Measurements from ENCODE around the gene UGT1A9.
"Not testable (repeated sequence)": the region's sequence is repeated elsewhere in the genome, so short reads cannot be mapped to it uniquely, and the experiment has no call there.

Gene UGT1A9

DNA sequence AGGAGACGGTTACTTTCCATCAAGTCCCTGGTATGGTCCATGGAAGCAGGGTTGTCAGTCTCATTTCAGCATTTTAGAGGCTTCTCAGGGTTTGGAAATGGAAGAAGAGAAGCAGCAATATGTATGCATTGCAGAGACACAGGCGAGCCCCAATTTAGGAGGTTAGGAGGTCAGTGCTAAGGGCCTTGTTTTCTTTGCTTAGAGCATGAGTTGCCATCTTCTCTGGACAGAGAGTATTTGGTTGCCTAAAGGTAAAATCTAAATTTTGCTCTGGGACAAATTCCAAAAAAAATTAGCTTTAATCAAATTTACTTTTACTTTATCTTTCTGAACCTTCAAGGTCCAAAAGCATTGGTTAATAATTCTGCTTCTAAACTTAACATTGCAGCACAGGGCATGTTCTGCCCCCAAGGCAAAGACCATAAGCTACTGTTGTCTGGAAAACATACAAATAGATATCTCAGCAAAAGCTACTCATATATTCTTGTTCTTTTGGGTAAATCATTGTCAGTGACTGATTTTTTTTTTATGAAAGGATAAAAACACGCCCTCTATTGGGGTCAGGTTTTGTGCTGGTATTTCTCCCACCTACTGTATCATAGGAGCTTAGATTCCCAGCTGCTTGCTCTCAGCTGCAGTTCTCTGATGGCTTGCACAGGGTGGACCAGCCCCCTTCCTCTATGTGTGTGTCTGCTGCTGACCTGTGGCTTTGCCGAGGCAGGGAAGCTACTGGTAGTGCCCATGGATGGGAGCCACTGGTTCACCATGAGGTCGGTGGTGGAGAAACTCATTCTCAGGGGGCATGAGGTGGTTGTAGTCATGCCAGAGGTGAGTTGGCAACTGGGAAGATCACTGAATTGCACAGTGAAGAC lies at the start of gene UGT1A9:
Gene UGT1A9, plus strand, starts transcription at position 609 of the 872 bp plus-strand sequence. Its CDS starts 37 bp downstream, at position 646.
- no peaks in the 10 kb centered on the region for H3K36me3 ChIP-seq (ENCODE audit: insufficient read depth, low read length)
- no peak within 1 kb of the TSS for H3K9ac ChIP-seq (ENCODE audit: low read depth, low read length)
- H3K9me3 ChIP-seq (ENCODE audit: control insufficient read depth, insufficient read depth, low read length) = no peaks in the 10 kb centered on the region
- H3K4me1 ChIP-seq (ENCODE audit: insufficient read depth, low read length) = no peaks in the 10 kb centered on the region

DNA sequence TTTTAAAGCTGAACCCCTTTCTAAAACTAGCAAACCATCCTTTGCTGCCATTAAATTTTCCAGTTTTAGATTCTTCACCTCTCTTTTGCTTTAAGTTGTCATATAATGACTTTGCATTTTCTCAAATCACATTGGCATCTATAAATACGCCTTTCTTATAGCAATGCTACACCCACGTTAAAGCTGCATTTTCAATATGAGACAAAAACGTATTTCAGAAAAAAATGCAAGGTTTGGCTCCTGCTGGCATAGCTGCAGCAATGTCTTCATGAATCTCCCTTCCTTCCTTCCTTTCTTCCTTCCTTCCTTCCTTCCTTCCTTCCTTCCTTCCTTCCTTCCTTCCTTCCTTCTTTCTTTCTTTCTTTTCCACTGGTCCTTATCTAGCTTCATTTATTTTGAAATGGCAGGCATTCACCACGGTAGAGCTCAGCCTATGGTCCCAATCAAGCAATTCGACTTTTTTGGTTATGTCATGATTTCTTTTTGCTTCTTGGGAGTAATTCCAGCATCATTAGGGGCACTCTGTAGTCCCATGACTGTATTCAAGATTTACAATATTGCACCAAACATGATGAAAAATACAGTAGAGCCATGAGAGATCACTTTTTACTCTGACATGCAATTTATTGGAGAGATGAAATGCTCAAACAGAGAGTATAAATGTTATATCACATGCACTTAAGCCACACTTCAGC lies 44.2 kb upstream of the UGT1A9 start:
- peaks cover 3% of the 10 kb centered on the region; the same call in 1 of the 2 replicates for H3K9me3 ChIP-seq (ENCODE audit: control insufficient read depth, insufficient read depth, low read length)
- H3K9ac ChIP-seq (ENCODE audit: low read depth, low read length) = no peak overlapping the region
- H3K4me1 ChIP-seq (ENCODE audit: insufficient read depth, low read length) = no peaks in the 10 kb centered on the region
- no peaks in the 10 kb centered on the region for H3K36me3 ChIP-seq (ENCODE audit: insufficient read depth, low read length)

DNA sequence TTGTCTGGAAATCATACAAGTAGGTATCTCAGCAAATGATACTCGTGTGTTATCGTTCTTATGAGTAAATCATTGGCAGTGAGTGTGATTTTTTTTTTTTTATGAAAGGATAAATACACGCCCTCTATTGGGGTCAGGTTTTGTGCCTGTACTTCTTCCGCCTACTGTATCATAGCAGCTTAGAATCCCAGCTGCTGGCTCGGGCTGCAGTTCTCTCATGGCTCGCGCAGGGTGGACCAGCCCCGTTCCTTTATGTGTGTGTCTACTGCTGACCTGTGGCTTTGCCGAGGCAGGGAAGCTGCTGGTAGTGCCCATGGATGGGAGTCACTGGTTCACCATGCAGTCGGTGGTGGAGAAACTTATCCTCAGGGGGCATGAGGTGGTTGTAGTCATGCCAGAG lies 35.4 kb upstream of the UGT1A9 start, which contains the start of gene UGT1A10:
Gene UGT1A10, plus strand, starts transcription at position 143 of the 400 bp plus-strand sequence. Its CDS starts 75 bp downstream, at position 218.
- H3K36me3 ChIP-seq (ENCODE audit: insufficient read depth, low read length); H3K9me3 ChIP-seq (ENCODE audit: control insufficient read depth, insufficient read depth, low read length); H3K4me1 ChIP-seq (ENCODE audit: insufficient read depth, low read length); H3K9ac ChIP-seq (ENCODE audit: low read depth, low read length): not testable (repeated sequence)

DNA sequence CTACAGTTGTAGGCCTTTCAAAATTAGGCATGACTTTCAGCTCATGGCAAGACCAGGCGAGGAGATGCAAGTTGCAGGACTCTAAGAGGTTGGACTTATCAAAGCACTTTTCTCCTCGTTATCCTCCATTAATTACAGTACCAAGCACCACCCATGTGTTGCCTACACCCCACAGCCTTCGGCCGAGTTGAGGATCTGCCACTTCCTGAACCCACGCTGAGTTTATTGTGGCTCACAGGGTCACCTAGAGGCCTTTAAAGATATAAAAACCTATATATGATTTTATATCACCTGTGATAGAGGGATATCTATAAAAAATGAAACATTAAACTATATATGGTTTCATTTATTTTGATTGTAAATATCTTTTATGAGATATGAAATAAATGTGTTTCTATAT lies 32.9 kb upstream of the UGT1A9 start:
- Histone ChIP-seq H3K9ac (ENCODE audit: low read depth, low read length) (no peak overlapping the region), H3K9me3 (ENCODE audit: control insufficient read depth, insufficient read depth, low read length) (no peaks in the 10 kb centered on the region), H3K36me3 (ENCODE audit: insufficient read depth, low read length) (no peaks in the 10 kb centered on the region), H3K4me1 (ENCODE audit: insufficient read depth, low read length) (no peaks in the 10 kb centered on the region)

DNA sequence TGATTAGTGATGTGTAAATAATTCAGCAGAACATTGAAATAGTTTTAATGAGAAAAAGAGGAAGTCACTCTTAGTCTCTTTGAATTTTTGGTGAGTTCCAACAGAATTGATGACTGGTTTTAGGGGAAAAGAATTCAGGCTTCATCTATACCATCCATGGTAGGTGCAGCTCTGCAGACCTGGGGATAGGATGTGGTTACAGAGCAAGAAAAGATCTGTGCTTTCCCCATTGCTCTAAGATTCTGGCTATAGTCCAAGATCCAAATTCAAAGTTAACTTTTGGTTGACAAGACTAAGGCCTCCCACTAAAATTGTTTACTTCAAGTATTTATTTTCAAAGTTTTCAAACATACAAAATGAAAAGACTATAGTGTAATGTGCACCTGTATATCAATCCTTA lies 31.8 kb upstream of the UGT1A9 start:
- no peaks in the 10 kb centered on the region for H3K36me3 ChIP-seq (ENCODE audit: insufficient read depth, low read length)
- no peaks in the 10 kb centered on the region for H3K4me1 ChIP-seq (ENCODE audit: insufficient read depth, low read length)
- H3K9me3 ChIP-seq (ENCODE audit: control insufficient read depth, insufficient read depth, low read length) = no peaks in the 10 kb centered on the region
- no peak overlapping the region for H3K9ac ChIP-seq (ENCODE audit: low read depth, low read length)

DNA sequence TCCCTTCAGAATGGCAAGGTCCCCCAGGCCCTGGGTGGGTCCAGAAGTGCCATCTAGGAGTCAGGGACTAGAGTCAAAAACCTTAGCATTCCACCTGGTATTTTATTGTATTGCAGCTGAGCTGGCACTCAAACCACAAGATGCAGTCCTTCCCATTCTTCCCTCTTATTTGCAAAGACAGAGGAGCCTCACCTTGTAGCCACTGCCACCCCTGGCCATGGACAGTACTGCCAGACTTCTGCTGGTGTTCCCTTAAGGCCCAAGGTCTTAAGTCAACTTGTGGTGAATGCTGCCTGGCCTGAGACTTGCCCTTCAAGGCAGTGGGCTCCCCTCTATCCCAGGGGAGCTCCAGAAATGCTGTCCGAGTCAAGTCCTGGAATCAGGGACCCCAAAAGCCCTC lies 28.6 kb upstream of the UGT1A9 start:
- Histone ChIP-seq H3K9ac (ENCODE audit: low read depth, low read length) (no peak overlapping the region), H3K36me3 (ENCODE audit: insufficient read depth, low read length) (no peaks in the 10 kb centered on the region), H3K9me3 (ENCODE audit: control insufficient read depth, insufficient read depth, low read length) (no peaks in the 10 kb centered on the region)

DNA sequence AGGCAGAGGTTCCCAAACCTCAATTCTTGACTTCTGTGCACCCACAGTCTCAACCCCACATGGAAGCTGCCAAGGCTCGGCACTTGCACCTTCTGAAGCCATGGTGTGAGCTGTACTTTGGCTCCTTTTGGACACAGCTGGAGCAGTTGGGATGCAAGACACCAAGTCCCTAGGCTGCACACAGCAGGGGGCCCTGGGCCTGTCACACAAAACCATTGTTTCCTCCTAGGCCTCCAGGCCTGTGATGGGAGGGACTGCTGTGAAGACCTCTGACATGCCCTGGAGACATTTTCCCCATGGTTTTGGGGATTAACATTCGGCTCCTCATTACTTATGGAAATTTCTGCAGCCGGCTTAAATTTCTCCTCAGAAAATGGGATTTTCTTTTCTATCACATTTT lies 25.7 kb upstream of the UGT1A9 start:
- not testable (repeated sequence) for H3K4me1 ChIP-seq (ENCODE audit: insufficient read depth, low read length); H3K9ac ChIP-seq (ENCODE audit: low read depth, low read length); H3K36me3 ChIP-seq (ENCODE audit: insufficient read depth, low read length); H3K9me3 ChIP-seq (ENCODE audit: control insufficient read depth, insufficient read depth, low read length)

More for the DNA sequence above, 28.6 kb upstream of the UGT1A9 start:
- H3K4me1 ChIP-seq (ENCODE audit: insufficient read depth, low read length) = no peaks in the 10 kb centered on the region

DNA sequence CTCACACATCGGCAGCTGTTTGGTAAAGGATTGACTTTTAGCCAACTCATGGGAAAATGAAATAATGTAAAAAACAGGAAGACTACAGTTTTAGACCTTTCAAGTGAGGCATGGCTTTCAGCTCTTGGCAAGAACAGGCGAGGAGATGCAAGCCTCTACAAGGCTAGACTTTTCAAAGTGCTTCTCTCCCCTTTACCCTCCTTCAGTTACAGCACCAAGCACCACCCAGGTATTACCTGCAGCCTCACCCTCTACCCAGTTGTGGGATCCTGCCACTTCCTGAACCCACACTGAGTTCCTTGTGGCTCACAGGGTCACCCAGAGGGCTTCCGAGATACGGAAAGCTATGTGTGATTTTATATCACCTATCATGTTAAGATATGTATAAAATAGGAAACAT lies 20.7 kb upstream of the UGT1A9 start:
- H3K4me1 ChIP-seq (ENCODE audit: insufficient read depth, low read length) = no peaks in the 10 kb centered on the region
- H3K9me3 ChIP-seq (ENCODE audit: control insufficient read depth, insufficient read depth, low read length) = no peaks in the 10 kb centered on the region
- H3K9ac ChIP-seq (ENCODE audit: low read depth, low read length) = no peak overlapping the region
- no peaks in the 10 kb centered on the region for H3K36me3 ChIP-seq (ENCODE audit: insufficient read depth, low read length)

DNA sequence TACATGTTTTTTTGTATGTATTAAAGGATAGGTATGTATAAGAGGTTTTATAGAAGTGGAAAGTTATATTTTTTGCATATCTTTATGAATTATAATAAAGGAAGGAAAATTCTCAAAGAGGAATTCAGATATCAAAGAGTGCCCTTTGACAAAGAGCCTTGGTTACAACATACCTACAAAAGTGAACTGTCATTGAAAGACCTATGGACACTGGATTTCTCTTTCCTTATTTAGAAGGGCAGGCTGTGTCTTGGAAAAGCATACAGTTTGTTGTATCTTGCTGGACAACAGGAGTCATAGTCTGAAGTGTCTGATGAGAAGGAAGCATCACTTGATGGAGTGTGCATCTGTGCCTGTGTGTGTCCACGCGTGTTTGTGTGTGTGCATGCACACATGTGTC lies 20.3 kb upstream of the UGT1A9 start:
- H3K36me3 ChIP-seq (ENCODE audit: insufficient read depth, low read length) = no peaks in the 10 kb centered on the region
- H3K9me3 ChIP-seq (ENCODE audit: control insufficient read depth, insufficient read depth, low read length) = no peaks in the 10 kb centered on the region
- H3K9ac ChIP-seq (ENCODE audit: low read depth, low read length) = no peak overlapping the region
- H3K4me1 ChIP-seq (ENCODE audit: insufficient read depth, low read length) = no peaks in the 10 kb centered on the region

DNA sequence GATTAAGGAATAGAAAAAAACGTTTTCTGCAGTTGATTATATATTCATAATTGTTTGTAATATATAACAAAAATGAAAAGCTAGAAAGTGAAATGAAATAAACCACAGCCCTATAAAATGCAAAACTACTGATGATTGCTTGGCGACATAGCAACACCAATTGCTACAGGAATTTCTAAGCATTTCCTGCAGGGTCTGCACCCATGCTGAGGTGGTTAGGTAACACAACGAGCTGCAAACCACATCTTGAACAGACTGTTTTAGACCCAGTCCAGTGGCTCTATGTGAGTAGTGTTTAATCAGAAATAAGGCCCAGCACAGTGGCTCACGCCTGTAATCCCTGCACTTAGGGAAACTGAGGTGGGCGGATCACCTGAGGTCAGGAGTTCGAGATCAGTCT lies 17.2 kb upstream of the UGT1A9 start:
- Histone ChIP-seq H3K9me3 (ENCODE audit: control insufficient read depth, insufficient read depth, low read length) (no peaks in the 10 kb centered on the region), H3K36me3 (ENCODE audit: insufficient read depth, low read length) (no peaks in the 10 kb centered on the region), H3K9ac (ENCODE audit: low read depth, low read length) (no peak overlapping the region), H3K4me1 (ENCODE audit: insufficient read depth, low read length) (no peaks in the 10 kb centered on the region)

DNA sequence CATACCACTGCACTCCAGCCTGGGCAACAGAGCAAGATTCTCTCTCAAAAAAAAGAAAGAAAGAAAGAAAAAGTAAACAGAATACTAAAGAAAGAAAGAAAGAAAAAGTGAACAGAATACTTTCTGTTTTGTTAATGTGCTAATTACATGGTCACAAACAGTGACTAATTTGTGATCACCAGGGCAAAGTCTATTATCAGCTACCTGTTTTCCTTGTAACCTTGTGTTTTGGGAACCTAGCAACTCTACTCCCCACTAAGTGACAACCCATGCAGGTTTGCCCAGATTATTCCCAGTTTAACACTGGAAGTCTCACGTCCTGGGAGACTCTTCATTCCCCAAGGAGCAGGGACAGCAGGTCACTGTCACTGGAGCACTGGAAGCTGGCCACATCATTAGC lies 16.7 kb upstream of the UGT1A9 start:
- no peak overlapping the region for H3K9ac ChIP-seq (ENCODE audit: low read depth, low read length)
- no peaks in the 10 kb centered on the region for H3K4me1 ChIP-seq (ENCODE audit: insufficient read depth, low read length)
- no peaks in the 10 kb centered on the region for H3K9me3 ChIP-seq (ENCODE audit: control insufficient read depth, insufficient read depth, low read length)
- no peaks in the 10 kb centered on the region for H3K36me3 ChIP-seq (ENCODE audit: insufficient read depth, low read length)

DNA sequence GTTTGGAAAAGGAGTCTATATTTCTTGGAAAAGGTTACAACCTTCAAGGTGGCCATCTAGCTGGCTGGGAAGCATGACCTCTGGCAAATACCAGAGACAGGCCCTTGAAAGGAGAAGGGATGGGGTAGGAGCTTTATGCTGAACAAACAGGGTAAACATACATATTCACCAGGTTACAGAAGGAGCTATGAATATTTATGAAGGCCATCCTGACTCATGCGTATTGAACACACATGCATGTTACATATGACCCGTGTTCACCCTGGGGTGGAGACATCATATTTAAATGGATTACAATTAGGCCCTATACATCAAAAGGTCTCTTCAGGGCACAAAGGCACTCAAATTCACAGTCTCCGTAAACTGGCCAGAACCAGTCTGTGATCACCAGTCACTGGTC lies 15.8 kb upstream of the UGT1A9 start:
- not testable (repeated sequence) for H3K36me3 ChIP-seq (ENCODE audit: insufficient read depth, low read length); H3K9me3 ChIP-seq (ENCODE audit: control insufficient read depth, insufficient read depth, low read length); H3K4me1 ChIP-seq (ENCODE audit: insufficient read depth, low read length); H3K9ac ChIP-seq (ENCODE audit: low read depth, low read length)

DNA sequence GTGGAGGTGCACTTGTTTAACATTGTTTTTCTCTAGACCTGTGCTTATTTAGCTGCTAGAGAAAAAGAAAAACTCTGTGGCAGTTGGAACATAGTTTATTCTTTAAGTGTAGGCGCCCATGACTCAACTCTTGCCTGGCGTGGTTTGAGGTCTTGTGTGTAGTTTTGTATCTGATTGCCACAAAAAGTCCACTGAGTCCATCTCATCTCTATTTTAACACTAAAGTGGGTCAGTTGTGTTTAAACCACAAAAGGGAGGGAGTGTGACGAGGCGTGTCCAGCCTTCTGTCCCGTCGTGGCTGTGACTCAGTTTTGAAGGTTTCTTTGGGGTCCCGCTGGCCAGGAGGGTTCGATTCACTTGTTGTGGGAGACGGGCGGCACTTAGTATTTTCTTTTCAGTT lies 15.3 kb upstream of the UGT1A9 start:
- H3K9me3 ChIP-seq (ENCODE audit: control insufficient read depth, insufficient read depth, low read length) = no peaks in the 10 kb centered on the region
- H3K36me3 ChIP-seq (ENCODE audit: insufficient read depth, low read length) = no peaks in the 10 kb centered on the region
- no peak overlapping the region for H3K9ac ChIP-seq (ENCODE audit: low read depth, low read length)
- no peaks in the 10 kb centered on the region for H3K4me1 ChIP-seq (ENCODE audit: insufficient read depth, low read length)

DNA sequence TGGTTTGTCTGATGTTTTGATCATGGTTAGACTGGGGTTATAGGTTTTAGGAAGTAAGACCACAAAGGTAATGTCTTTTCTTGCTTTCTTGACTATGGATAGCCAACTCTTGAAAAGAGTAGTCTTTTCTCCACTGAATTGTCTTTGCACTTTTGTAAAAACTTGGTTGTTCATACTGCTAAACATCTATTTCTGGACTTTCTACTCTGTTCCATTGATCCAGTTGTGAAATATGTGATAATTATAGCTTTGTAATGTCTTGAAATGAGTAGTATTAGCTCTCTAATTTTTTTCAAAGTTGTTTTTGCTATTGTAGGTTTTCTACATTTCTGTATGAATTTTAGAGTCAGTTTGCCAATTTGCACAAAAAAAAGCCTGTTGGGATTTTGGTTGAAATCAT lies 13.1 kb upstream of the UGT1A9 start:
- no peak overlapping the region for H3K9ac ChIP-seq (ENCODE audit: low read depth, low read length)
- no peaks in the 10 kb centered on the region for H3K9me3 ChIP-seq (ENCODE audit: control insufficient read depth, insufficient read depth, low read length)
- no peaks in the 10 kb centered on the region for H3K36me3 ChIP-seq (ENCODE audit: insufficient read depth, low read length)
- H3K4me1 ChIP-seq (ENCODE audit: insufficient read depth, low read length) = no peaks in the 10 kb centered on the region

DNA sequence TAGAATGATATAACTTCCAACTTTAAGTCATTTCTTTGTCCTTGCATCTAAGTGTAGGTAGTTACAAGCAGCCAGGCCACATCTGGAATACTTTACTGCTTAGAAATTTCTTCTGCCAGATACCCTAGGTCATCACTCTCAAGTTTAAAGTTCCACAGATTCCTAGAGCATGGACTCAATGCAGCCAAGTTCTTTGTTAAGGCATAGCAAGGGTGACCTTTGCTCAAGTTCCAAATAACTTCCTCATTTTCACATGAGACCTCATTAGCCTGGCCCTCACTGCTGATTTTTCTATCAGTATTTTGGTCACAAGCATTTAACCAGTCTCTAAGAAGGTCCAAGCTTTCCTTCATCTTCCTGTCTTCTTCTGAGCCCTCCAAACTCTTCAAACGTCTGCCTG lies 7.8 kb upstream of the UGT1A9 start:
- H3K9ac ChIP-seq (ENCODE audit: low read depth, low read length) = no peak overlapping the region
- H3K4me1 ChIP-seq (ENCODE audit: insufficient read depth, low read length) = no peaks in the 10 kb centered on the region
- H3K9me3 ChIP-seq (ENCODE audit: control insufficient read depth, insufficient read depth, low read length) = no peaks in the 10 kb centered on the region
- H3K36me3 ChIP-seq (ENCODE audit: insufficient read depth, low read length) = no peaks in the 10 kb centered on the region
